GM18498 (cell line): ENCODE measurements around the gene PAXIP1.
"Not testable (repeated sequence)": the region's sequence is repeated elsewhere in the genome, so short reads cannot be mapped to it uniquely, and the experiment has no call there.

Experiments used
- ATAC-seq: cut with Tn5 transposase; IDR thresholded peaks from one replicate; pipeline ENCODE4 v1.9.1; 2021; ENCODE audit warnings: mild to moderate bottlenecking, moderate library complexity; ENCODE audit not compliant: unreplicated experiment

PAXIP1 gene

GRCh38 chr7:154950960-154951359 is 52.0 kb downstream of the PAXIP1 start:
- no peak for ATAC-seq

- ATAC-seq = no peak
These were observed 55.3 kb downstream of the PAXIP1 start for GRCh38 chr7:154947604-154948003.

GRCh38 chr7:154946166-154946565 is 56.8 kb downstream of the PAXIP1 start:
- no peak for ATAC-seq

- no peak for ATAC-seq
These were observed 59.0 kb downstream of the PAXIP1 start for GRCh38 chr7:154943906-154944305.

GRCh38 chr7:154942691-154943090 is 60.2 kb downstream of the PAXIP1 start:
- no peak for ATAC-seq

GRCh38 chr7:154937837-154938236 is 65.1 kb downstream of the PAXIP1 start:
- ATAC-seq = no peak

GRCh38 chr7:154934353-154934952 is 68.5 kb downstream of the PAXIP1 start:
- not testable (repeated sequence) for ATAC-seq

GRCh38 chr7:154931906-154932305 is 71.0 kb downstream of the PAXIP1 start:
- no peak for ATAC-seq

- no peak for ATAC-seq
These were observed 73.8 kb downstream of the PAXIP1 start for GRCh38 chr7:154929006-154929726.

- ATAC-seq = peak; percentile 85
These were observed 74.6 kb downstream of the PAXIP1 start for GRCh38 chr7:154928136-154929005.

- peak; percentile 60 for ATAC-seq
These were observed 75.2 kb downstream of the PAXIP1 start for GRCh38 chr7:154927624-154928125.

- not testable (repeated sequence) for ATAC-seq
These were observed 80.5 kb downstream of the PAXIP1 start for GRCh38 chr7:154922472-154922871.

GRCh38 chr7:154919344-154920225 is 83.3 kb downstream of the PAXIP1 start:
- no peak for ATAC-seq

- no peak for ATAC-seq
These were observed 84.2 kb downstream of the PAXIP1 start for GRCh38 chr7:154918741-154919140.

- ATAC-seq = no peak
These were observed 84.7 kb downstream of the PAXIP1 start for GRCh38 chr7:154918266-154918665.

- ATAC-seq = no peak
These were observed 85.1 kb downstream of the PAXIP1 start for GRCh38 chr7:154917808-154918160.

- ATAC-seq = no peak
These were observed 85.8 kb downstream of the PAXIP1 start for GRCh38 chr7:154916856-154917807.

- ATAC-seq = no peak
These were observed 86.5 kb downstream of the PAXIP1 start for GRCh38 chr7:154916381-154916780.

GRCh38 chr7:154915600-154915999 is 87.3 kb downstream of the PAXIP1 start:
- no peak for ATAC-seq
